Retinal pigment epithelial cell (primary cell): Measurements from ENCODE around the gene AQR.

ENCODE experiments used
- DNase-seq: peaks from one replicate; pipeline ENCODE4 v3.0.0-alpha.2; 2010; ENCODE audit warnings: low read depth
- H3K4me3 ChIP-seq: 2 replicates; pipeline ENCODE4 v1.5.1; 2011; ENCODE audit warnings: mild to moderate bottlenecking, low read length, control low read depth, moderate library complexity
- CTCF ChIP-seq: conservative IDR thresholded peaks from 2 replicates; pipeline ENCODE4 v1.5.1; 2011; ENCODE audit warnings: low read depth, low read length, control low read depth, inconsistent platforms

AQR gene

DNA sequence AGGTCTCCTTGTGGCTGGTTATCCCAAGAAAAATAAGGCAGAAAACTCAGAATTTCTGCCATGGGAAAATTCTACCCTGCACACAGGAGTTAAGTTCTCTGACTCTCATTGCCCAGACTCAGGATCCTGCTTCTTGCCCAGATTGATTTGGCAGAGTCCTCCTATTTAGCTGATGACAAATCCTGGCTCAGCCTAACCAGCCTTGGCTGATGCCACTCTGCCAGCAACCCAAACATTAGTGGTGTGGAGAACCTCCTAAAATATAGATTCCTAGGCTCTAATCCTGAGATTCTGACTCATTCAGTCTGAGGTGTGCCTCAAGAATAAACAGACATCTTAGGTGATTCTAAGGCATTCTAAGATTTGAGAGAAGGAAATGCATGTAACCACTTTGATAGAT, 113.6 kb downstream of the AQR start:
- peak; percentile 35 for DNase-seq
- no peak for TF ChIP-seq CTCF
- no peak overlapping the region for H3K4me3 ChIP-seq

- DNase-seq, result peak; percentile 93
- no peak for TF ChIP-seq CTCF
- no peak overlapping the region for H3K4me3 ChIP-seq
Measured at GRCh38 chr15:34855413-34855812, 114.1 kb downstream of the AQR start.

DNA sequence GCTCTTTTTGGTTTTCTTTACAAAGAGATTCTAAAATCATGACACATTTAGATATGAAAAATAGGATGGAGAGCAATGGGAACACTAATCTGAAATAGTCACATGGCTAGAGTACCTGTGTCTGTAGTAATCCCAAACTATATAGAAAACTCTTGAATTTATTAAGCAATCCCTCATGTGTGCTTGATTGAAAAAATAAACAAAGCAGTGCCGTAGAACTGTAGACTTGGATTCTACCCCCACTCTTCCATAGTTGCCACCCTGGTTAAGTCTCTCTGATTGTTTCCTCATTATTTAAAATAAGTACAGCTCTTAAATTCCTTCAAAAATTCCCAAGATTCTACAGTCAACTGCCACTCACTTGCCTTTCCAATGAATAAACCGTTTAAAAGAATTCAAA, 115.3 kb downstream of the AQR start:
- TF ChIP-seq CTCF, result no peak
- no peak overlapping the region for H3K4me3 ChIP-seq
- no peak for DNase-seq

DNA sequence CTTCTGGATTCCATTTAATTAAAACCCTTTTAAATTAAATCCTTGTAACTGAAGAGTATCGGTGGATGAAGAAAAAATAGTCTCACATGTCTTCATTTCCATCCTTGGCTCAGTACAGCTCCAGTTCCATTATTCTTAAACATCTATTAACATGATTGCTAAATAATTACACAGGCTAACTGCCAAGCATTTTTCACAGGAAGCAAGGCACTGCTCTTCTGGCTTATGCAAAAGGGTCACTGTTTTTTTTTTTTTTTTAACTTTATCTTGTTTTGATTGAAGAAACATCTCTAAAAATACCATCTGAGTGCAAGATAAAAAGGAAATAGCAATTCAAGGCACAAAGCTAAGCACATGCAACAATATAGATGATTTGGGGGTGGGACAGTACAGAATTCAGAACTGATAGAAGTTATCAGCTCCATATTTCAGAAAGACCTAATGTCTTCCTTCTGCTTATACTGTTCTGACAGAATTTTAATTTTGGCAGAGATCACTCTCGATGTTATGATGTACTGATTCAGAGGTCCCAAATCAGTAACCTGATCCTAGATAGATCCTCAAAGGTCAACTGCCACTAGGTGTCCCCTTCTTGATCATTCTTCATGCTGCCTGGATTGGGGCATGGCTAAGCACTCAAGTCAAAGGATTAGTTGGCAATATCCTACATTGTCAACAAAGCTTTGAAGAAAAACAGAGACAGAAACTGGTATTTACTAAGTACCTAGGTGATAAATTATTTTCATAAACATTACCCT, 116.4 kb downstream of the AQR start:
- TF ChIP-seq CTCF, result no peak
- no peak overlapping the region for H3K4me3 ChIP-seq
- DNase-seq, result no peak

DNA sequence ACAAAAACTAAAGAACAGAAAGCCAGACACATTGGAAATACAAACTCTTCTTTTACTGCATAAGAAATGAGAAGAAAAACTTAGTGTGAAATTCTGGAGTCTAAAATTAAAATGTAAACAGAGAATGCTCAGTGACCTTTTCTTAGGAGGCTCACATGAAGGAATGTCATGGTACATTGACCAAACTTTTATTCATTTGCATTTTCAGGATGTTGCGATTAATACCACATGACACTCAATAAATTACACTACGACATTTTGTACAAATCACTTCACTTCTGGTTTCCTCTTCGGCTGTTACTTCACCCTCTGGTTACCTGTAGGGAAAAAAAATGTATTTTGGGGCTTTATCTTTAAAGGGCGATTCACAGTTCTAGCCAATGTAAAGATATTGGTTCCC, 117.8 kb downstream of the AQR start:
- H3K4me3 ChIP-seq, result no peak overlapping the region
- TF ChIP-seq CTCF, result no peak
- no peak for DNase-seq

- DNase-seq, result no peak
- TF ChIP-seq CTCF, result no peak
- no peak overlapping the region for H3K4me3 ChIP-seq
Measured at GRCh38 chr15:34851007-34851406, 118.5 kb downstream of the AQR start.

DNA sequence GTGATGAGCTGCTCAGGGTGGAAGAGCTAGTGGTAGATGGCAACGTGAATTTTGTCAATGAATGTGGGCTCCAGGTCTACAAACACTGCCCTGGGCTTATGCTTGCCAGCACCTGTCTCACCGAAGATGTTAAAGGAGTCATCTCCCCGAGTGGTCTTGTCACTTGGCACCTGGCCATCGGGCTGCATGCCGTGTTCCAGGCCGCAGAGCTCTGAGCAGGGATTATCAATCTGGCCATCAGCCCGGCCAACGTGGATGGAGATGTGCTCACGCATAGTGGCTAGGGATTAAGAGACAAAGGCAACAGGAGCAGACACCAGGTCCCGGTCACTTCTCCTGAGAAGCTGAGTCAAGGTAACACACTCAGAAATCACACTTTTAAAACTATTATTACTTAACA, 119.4 kb downstream of the AQR start:
- no peak overlapping the region for H3K4me3 ChIP-seq
- no peak for TF ChIP-seq CTCF
- no peak for DNase-seq
